ENCODE data around the gene PPP1R12B. TPM values are rescaled to one million over a fixed set of nuclear protein-coding genes. Genes with fewer than 3 reads are reported as not detected.

The PPP1R12B gene
- total and polyA plus RNA-seq, 2 experiments from 2014 or later, result 13.2 to 13.8 TPM

- Histone ChIP-seq H2AFZ (no peak overlapping the region), H3K79me2 (replicated peaks; ENCODE audit: insufficient read depth) (no peaks in the 10 kb centered on the region), H3K4me3 (0 out of 2 replicates have a peak overlapping the region, but pooled peaks have one; percentile 14), H4K20me1 (replicated peaks; ENCODE audit: insufficient read depth) (no peaks in the 10 kb centered on the region), H3K27ac (ENCODE audit: low read depth) (peak overlapping the region; percentile 71), H3K36me3 (ENCODE audit: insufficient read depth) (no peaks in the 10 kb centered on the region), H3K4me1 (ENCODE audit: insufficient read depth) (peaks cover 36% of the 10 kb centered on the region), H3F3A (replicated peaks; ENCODE audit: low read depth) (no peaks in the 10 kb centered on the region), H3K9me2 (ENCODE audit: insufficient read depth) (no peaks in the 10 kb centered on the region), H3K27me3 (ENCODE audit: insufficient read depth) (no peaks in the 10 kb centered on the region), H3K4me2 (peak overlapping the region; percentile 53)
- Mint-ChIP-seq H3K27me3 (ENCODE audit: insufficient read depth, low read depth, poor library complexity) (no peaks in the 10 kb centered on the region), H3K4me1 (peaks cover 38% of the 10 kb centered on the region), H3K36me3 (ENCODE audit: low read depth) (peaks cover 3% of the 10 kb centered on the region; the same call in 2 of the 3 replicates), H3K27ac (peak overlapping the region; percentile 68), H3K4me3 (no peak overlapping the region), H3K9me3 (no peaks in the 10 kb centered on the region)
- no peak for DNase-seq (ENCODE audit: low spot score)
- TF ChIP-seq ZNF331 (CRISPR knock-in tag; IDR thresholded peaks at IDR 0.05; ENCODE audit: low read depth) (no peak), POLR2AphosphoS5 (IDR thresholded peaks at IDR 0.05; ENCODE audit: low read depth) (no peak), STAT1 (IDR thresholded peaks at IDR 0.05; ENCODE audit: unreplicated experiment) (no peak), CREB1 (CRISPR knock-in tag; IDR thresholded peaks at IDR 0.05; ENCODE audit: low read depth) (no peak), JUNB (IDR thresholded peaks at IDR 0.05; ENCODE audit: unreplicated experiment) (no peak), EZH2 (IDR thresholded peaks at IDR 0.05; ENCODE audit: low read depth, unreplicated experiment) (no peak), ZNF114 (CRISPR knock-in tag; IDR thresholded peaks at IDR 0.05) (no peak)
- peak; percentile 27 for ATAC-seq
Observed at GRCh38 chr1:202576816-202577215, 228.3 kb downstream of the PPP1R12B start.

- Histone ChIP-seq H3K4me1 (ENCODE audit: insufficient read depth) (peaks cover 36% of the 10 kb centered on the region), H3K4me2 (peak overlapping the region; percentile 53), H3K36me3 (ENCODE audit: insufficient read depth) (no peaks in the 10 kb centered on the region), H3K27me3 (ENCODE audit: insufficient read depth) (no peaks in the 10 kb centered on the region), H3K9me2 (ENCODE audit: insufficient read depth) (no peaks in the 10 kb centered on the region), H2AFZ (no peak overlapping the region), H3F3A (replicated peaks; ENCODE audit: low read depth) (no peaks in the 10 kb centered on the region), H3K4me3 (0 out of 2 replicates have a peak overlapping the region, but pooled peaks have one; percentile 14), H4K20me1 (replicated peaks; ENCODE audit: insufficient read depth) (no peaks in the 10 kb centered on the region), H3K79me2 (replicated peaks; ENCODE audit: insufficient read depth) (no peaks in the 10 kb centered on the region), H3K27ac (ENCODE audit: low read depth) (peak overlapping the region; percentile 71)
- Mint-ChIP-seq H3K36me3 (ENCODE audit: low read depth) (peaks cover 3% of the 10 kb centered on the region; the same call in 2 of the 3 replicates), H3K4me3 (0 out of 3 replicates have a peak overlapping the region, but pooled peaks have one; percentile 23), H3K9me3 (no peaks in the 10 kb centered on the region), H3K27ac (peak overlapping the region; percentile 85), H3K27me3 (ENCODE audit: insufficient read depth, low read depth, poor library complexity) (no peaks in the 10 kb centered on the region), H3K4me1 (peaks cover 38% of the 10 kb centered on the region)
- DNase-seq (ENCODE audit: low spot score) (peak; percentile 41), ATAC-seq (peak; percentile 76)
- TF ChIP-seq REST (IDR thresholded peaks at IDR 0.05; ENCODE audit: unreplicated experiment) (no peak), ZNF114 (CRISPR knock-in tag; IDR thresholded peaks at IDR 0.05) (no peak), STAT1 (IDR thresholded peaks at IDR 0.05; ENCODE audit: unreplicated experiment) (no peak), NANOG (IDR thresholded peaks at IDR 0.05; ENCODE audit: borderline replicate concordance) (no peak), EZH2 (IDR thresholded peaks at IDR 0.05; ENCODE audit: low read depth, unreplicated experiment) (no peak)
Observed at GRCh38 chr1:202577381-202577780, 228.9 kb downstream of the PPP1R12B start.
